Right lobe of liver (tissue), 6 donors: Measurements from ENCODE around the gene TIMM44. TPM values are rescaled to one million over a fixed set of nuclear protein-coding genes. Genes with fewer than 3 reads are reported as not detected.

Experiments
- ATAC-seq, 4 donors: fragments of 200-7000 bp; cut with Tn5 transposase; one replicate each; pipeline ENCODE4 v1.9.1; 2020; ENCODE audit warnings: mild to moderate bottlenecking in 4 of 4, moderate library complexity in 4 of 4
- DNase-seq, 3 donors: peaks; one replicate each; pipeline ENCODE4 v3.0.0-alpha.2; 2020
- H3K27ac ChIP-seq, 3 donors: fragments of 200-600 bp; one replicate each; pipeline ENCODE4 v1.8.0; 2022
- H3K27me3 ChIP-seq, 2 donors: fragments of 200-600 bp; one replicate each; pipeline ENCODE4 v1.8.0; 2022
- H3K36me3 ChIP-seq, 4 donors: fragments of 200-600 bp; sonication (generic) in 1 of 4; one replicate each; pipeline versions ENCODE4 v1.5.1 to v1.8.0; 2017 to 2022; ENCODE audit warnings: control low read depth in 1 of 4
- H3K4me1 ChIP-seq, 4 donors: fragments of 200-600 bp; sonication (generic) in 1 of 4; one replicate each; pipeline versions ENCODE4 v1.5.1 to v1.8.0; 2017 to 2022; ENCODE audit warnings: control low read depth in 1 of 4
- H3K4me3 ChIP-seq, 3 donors: fragments of 200-600 bp; one replicate each; pipeline ENCODE4 v1.8.0; 2022
- H3K9me3 ChIP-seq, 4 donors: fragments of 200-600 bp; sonication (generic) in 1 of 4; one replicate each; pipeline versions ENCODE4 v1.5.1 to v1.8.0; 2017 to 2022; ENCODE audit warnings: control low read depth in 1 of 4
- CTCF ChIP-seq, 4 donors: fragments of 200-600 bp in 3 of 4; fragments of 450-650 bp in 1 of 4; IDR thresholded peaks; one replicate each; pipeline versions ENCODE4 v1.5.1 to v1.8.0; 2016 to 2022; ENCODE audit warnings: antibody characterized with exemption in 4 of 4, mild to moderate bottlenecking in 2 of 4
- POLR2A ChIP-seq: fragments of 450-650 bp; IDR thresholded peaks from one replicate; pipeline ENCODE4 v1.6.1; 2017; ENCODE audit warnings: antibody characterized with exemption, mild to moderate bottlenecking
- WGBS: methylation state at CpG from one replicate; pipeline ENCODE4 v1.1.6; 2018; ENCODE audit warnings: low coverage, low lambda C conversion rate; ENCODE audit not compliant: insufficient coverage; ENCODE audit errors: missing lambda C conversion rate; 5-methylcytosine and 5-hydroxymethylcytosine counted together
- intact Hi-C, 2 donors: fragments of 100-400 bp; cut with DNase I; formaldehyde crosslinking; loops; one replicate each; pipeline versions ENCODE4 v1.11.2 to v1.14.1; 2022
- total RNA-seq, 6 experiments: library from RNA; depleted of rRNA in 2 of 6; stranded (reverse); fragments of >200 nt in 2 of 6; fragmentation: NEBNext Ultra II Directional in 3 of 6; extraction: Animal tissue kit (Norgen Biotek cat#: 25700) in 3 of 6; gene quantifications; one replicate each; pipeline versions ENCODE4 v1.1.0 to v1.2.4, GENCODE V29; 2016 to 2023
- donor health status: DM: no; HTN: yes; CAD: no.
- donor health status: DM: no; HTN: no; CAD: no.
- donor health status: DM: no; HTN: no; CAD: no.
- donor health status: DM: no; HTN: yes; CAD: no.
- donor health status: DM: no; HTN: yes; CAD: no.

TIMM44 gene
- total RNA-seq, 6 experiments from 2014 or later, result 26.1 to 41.7 (median 36.9) TPM

GRCh38 chr19:7901337-7901736 lies 42.1 kb downstream of the TIMM44 start:
- Histone ChIP-seq H3K27ac (no peak overlapping the region), H3K36me3 (no peaks in the 10 kb centered on the region), H3K9me3 (no peaks in the 10 kb centered on the region), H3K27me3 (no peaks in the 10 kb centered on the region), H3K4me1 (peaks cover 0 to 31% (median 11%) of the 10 kb centered on the region in 4 donors), H3K4me3 (no peak overlapping the region)
- ATAC-seq (no peak), DNase-seq (no peak)
- no peak for TF ChIP-seq CTCF (IDR thresholded peaks at IDR 0.05)
- TF ChIP-seq POLR2A, result no peak
- 96% methylated on average over 5 of the region's 7 CpGs for WGBS
- intact Hi-C loops, result loop anchor here in 1 of 2 donors (10.0 kb wide), 1 partner anchor 47 kb away; no protein-coding TSS in a partner anchor

- 92% methylated on average over 2 of the region's 3 CpGs for WGBS
- Histone ChIP-seq H3K36me3 (no peaks in the 10 kb centered on the region), H3K27me3 (no peaks in the 10 kb centered on the region), H3K4me3 (no peak overlapping the region), H3K27ac (no peak overlapping the region), H3K4me1 (peaks cover 0 to 31% (median 11%) of the 10 kb centered on the region in 4 donors), H3K9me3 (no peaks in the 10 kb centered on the region)
- ATAC-seq (no peak), DNase-seq (no peak)
- intact Hi-C loops, result loop anchor here in 1 of 2 donors (10.0 kb wide), 1 partner anchor 46 kb away; no protein-coding TSS in a partner anchor
- TF ChIP-seq CTCF (IDR thresholded peaks at IDR 0.05) (no peak), POLR2A (no peak)
Measured at GRCh38 chr19:7900931-7901330, 42.5 kb downstream of the TIMM44 start.

- WGBS, result 100% methylated on average over 2 of the region's 21 CpGs
- Histone ChIP-seq H3K9me3 (no peaks in the 10 kb centered on the region), H3K4me1 (peaks cover 0 to 31% (median 11%) of the 10 kb centered on the region in 4 donors), H3K36me3 (no peaks in the 10 kb centered on the region), H3K27ac (no peak overlapping the region), H3K27me3 (no peaks in the 10 kb centered on the region), H3K4me3 (no peak overlapping the region)
- DNase-seq (no peak), ATAC-seq (no peak)
- TF ChIP-seq POLR2A (no peak), CTCF (IDR thresholded peaks at IDR 0.05) (no peak)
- intact Hi-C loops, result loop anchor here in 1 of 2 donors (10.0 kb wide), 1 partner anchor 46 kb away; no protein-coding TSS in a partner anchor
Measured at GRCh38 chr19:7900401-7900870, 43.0 kb downstream of the TIMM44 start.

GRCh38 chr19:7899751-7900378 lies 43.6 kb downstream of the TIMM44 start:
- TF ChIP-seq CTCF (IDR thresholded peaks at IDR 0.05) (no peak), POLR2A (no peak)
- Histone ChIP-seq H3K27ac (no peak overlapping the region), H3K27me3 (no peaks in the 10 kb centered on the region), H3K4me3 (no peak overlapping the region), H3K36me3 (no peaks in the 10 kb centered on the region), H3K4me1 (peaks cover 0 to 26% (median 11%) of the 10 kb centered on the region in 4 donors), H3K9me3 (no peaks in the 10 kb centered on the region)
- intact Hi-C loops, result loop anchor here in 1 of 2 donors (10.0 kb wide), 1 partner anchor 45 kb away; no protein-coding TSS in a partner anchor
- WGBS, result 100% methylated on average over 6 of the region's 34 CpGs
- ATAC-seq (no peak), DNase-seq (no peak)
